ENCODE results near the gene NRCAM.

NRCAM gene

GRCh38 chr7:108374899-108375298 lies 81.3 kb downstream of the NRCAM start:
- TF ChIP-seq FOXK2 (IDR thresholded peaks at IDR 0.05) (no peak), ARNT (IDR thresholded peaks at IDR 0.05) (no peak), FOXA1 (IDR thresholded peaks at IDR 0.05) (no peak), SP1 (IDR thresholded peaks at IDR 0.05) (no peak), ZNF384 (IDR thresholded peaks at IDR 0.05) (no peak), BHLHE40 (IDR thresholded peaks at IDR 0.05; ENCODE audit: borderline replicate concordance) (no peak), ELF4 (IDR thresholded peaks at IDR 0.05) (no peak), NFRKB (IDR thresholded peaks at IDR 0.05) (no peak), TARDBP (IDR thresholded peaks at IDR 0.05) (no peak), L3MBTL2 (conservative IDR thresholded peaks at IDR 0.05) (no peak), PKNOX1 (IDR thresholded peaks at IDR 0.05) (no peak), CTBP1 (IDR thresholded peaks at IDR 0.05; ENCODE audit: borderline replicate concordance) (no peak), SUZ12 (IDR thresholded peaks at IDR 0.05) (no peak)
- POLR2A ChIA-PET, result no interaction called here
- DNase-seq (ENCODE audit: extremely low spot score), result no peak
- CTCF ChIA-PET, result interaction anchor here (0.5 to 1.5 kb wide), 2 partner anchors 10 to 22 kb away, joined by 4 read pairs; no protein-coding TSS in a partner anchor

- ChIA-PET POLR2A (no interaction called here), CTCF (no interaction called here)
- TF ChIP-seq FOXA1 (IDR thresholded peaks at IDR 0.05), result no peak
- TF ChIP-seq HDGF (IDR thresholded peaks at IDR 0.05; ENCODE audit: borderline replicate concordance), result no peak
- no peak for TF ChIP-seq L3MBTL2 (conservative IDR thresholded peaks at IDR 0.05)
- TF ChIP-seq LEF1 (IDR thresholded peaks at IDR 0.05; ENCODE audit: borderline replicate concordance), result no peak
- TF ChIP-seq BHLHE40 (IDR thresholded peaks at IDR 0.05; ENCODE audit: borderline replicate concordance), result no peak
- no peak for TF ChIP-seq FOXM1 (IDR thresholded peaks at IDR 0.05; ENCODE audit: borderline replicate concordance)
- TF ChIP-seq SUZ12 (IDR thresholded peaks at IDR 0.05), result no peak
- no peak for TF ChIP-seq ZNF384 (IDR thresholded peaks at IDR 0.05)
- no peak for TF ChIP-seq PKNOX1 (IDR thresholded peaks at IDR 0.05)
- no peak for TF ChIP-seq NFRKB (IDR thresholded peaks at IDR 0.05)
- TF ChIP-seq ARNT (IDR thresholded peaks at IDR 0.05), result no peak
- no peak for TF ChIP-seq SP1 (IDR thresholded peaks at IDR 0.05)
- TF ChIP-seq TARDBP (IDR thresholded peaks at IDR 0.05), result no peak
- no peak for TF ChIP-seq FOXK2 (IDR thresholded peaks at IDR 0.05)
- TF ChIP-seq ELF4 (IDR thresholded peaks at IDR 0.05), result no peak
- no peak for TF ChIP-seq CTBP1 (IDR thresholded peaks at IDR 0.05; ENCODE audit: borderline replicate concordance)
- no peak for DNase-seq (ENCODE audit: extremely low spot score)
Observed at GRCh38 chr7:108372618-108373017, 83.6 kb downstream of the NRCAM start.

GRCh38 chr7:108370616-108371015 lies 85.6 kb downstream of the NRCAM start:
- TF ChIP-seq L3MBTL2 (conservative IDR thresholded peaks at IDR 0.05) (no peak), TARDBP (IDR thresholded peaks at IDR 0.05) (no peak), HDGF (IDR thresholded peaks at IDR 0.05; ENCODE audit: borderline replicate concordance) (no peak), BHLHE40 (IDR thresholded peaks at IDR 0.05; ENCODE audit: borderline replicate concordance) (no peak), NFRKB (IDR thresholded peaks at IDR 0.05) (no peak), FOXM1 (IDR thresholded peaks at IDR 0.05; ENCODE audit: borderline replicate concordance) (no peak), LEF1 (IDR thresholded peaks at IDR 0.05; ENCODE audit: borderline replicate concordance) (no peak), ELF4 (IDR thresholded peaks at IDR 0.05) (no peak), CTBP1 (IDR thresholded peaks at IDR 0.05; ENCODE audit: borderline replicate concordance) (no peak), FOXK2 (IDR thresholded peaks at IDR 0.05) (no peak), PKNOX1 (IDR thresholded peaks at IDR 0.05) (no peak), SP1 (IDR thresholded peaks at IDR 0.05) (no peak), ZNF384 (IDR thresholded peaks at IDR 0.05) (no peak), SUZ12 (IDR thresholded peaks at IDR 0.05) (no peak), FOXA1 (IDR thresholded peaks at IDR 0.05) (no peak), ARNT (IDR thresholded peaks at IDR 0.05) (no peak)
- DNase-seq (ENCODE audit: extremely low spot score), result no peak
- ChIA-PET POLR2A (no interaction called here), CTCF (no interaction called here)

GRCh38 chr7:108368466-108368865 lies 87.8 kb downstream of the NRCAM start:
- ChIA-PET CTCF (no interaction called here), POLR2A (no interaction called here)
- TF ChIP-seq L3MBTL2 (conservative IDR thresholded peaks at IDR 0.05), result no peak
- TF ChIP-seq HDGF (IDR thresholded peaks at IDR 0.05; ENCODE audit: borderline replicate concordance), result no peak
- no peak for TF ChIP-seq ARNT (IDR thresholded peaks at IDR 0.05)
- no peak for DNase-seq (ENCODE audit: extremely low spot score)

GRCh38 chr7:108367946-108368345 lies 88.3 kb downstream of the NRCAM start:
- no peak for DNase-seq (ENCODE audit: extremely low spot score)
- ChIA-PET CTCF (no interaction called here), POLR2A (no interaction called here)
- TF ChIP-seq HDGF (IDR thresholded peaks at IDR 0.05; ENCODE audit: borderline replicate concordance) (no peak), BHLHE40 (IDR thresholded peaks at IDR 0.05; ENCODE audit: borderline replicate concordance) (no peak), FOXA1 (IDR thresholded peaks at IDR 0.05) (no peak), NFRKB (IDR thresholded peaks at IDR 0.05) (no peak), FOXM1 (IDR thresholded peaks at IDR 0.05; ENCODE audit: borderline replicate concordance) (no peak), SP1 (IDR thresholded peaks at IDR 0.05) (no peak)

GRCh38 chr7:108367314-108367713 lies 88.9 kb downstream of the NRCAM start:
- ChIA-PET POLR2A (no interaction called here), CTCF (interaction anchor here (0.5 kb wide), 1 partner anchor 16 kb away, joined by 3 read pairs; no protein-coding TSS in a partner anchor)
- DNase-seq (ENCODE audit: extremely low spot score), result no peak
- TF ChIP-seq SUZ12 (IDR thresholded peaks at IDR 0.05), result no peak
- no peak for TF ChIP-seq BHLHE40 (IDR thresholded peaks at IDR 0.05; ENCODE audit: borderline replicate concordance)
- TF ChIP-seq CTBP1 (IDR thresholded peaks at IDR 0.05; ENCODE audit: borderline replicate concordance), result no peak
- no peak for TF ChIP-seq NFRKB (IDR thresholded peaks at IDR 0.05)
- no peak for TF ChIP-seq PKNOX1 (IDR thresholded peaks at IDR 0.05)
- TF ChIP-seq SP1 (IDR thresholded peaks at IDR 0.05), result no peak
- TF ChIP-seq FOXM1 (IDR thresholded peaks at IDR 0.05; ENCODE audit: borderline replicate concordance), result no peak
- TF ChIP-seq L3MBTL2 (conservative IDR thresholded peaks at IDR 0.05), result no peak
- no peak for TF ChIP-seq FOXK2 (IDR thresholded peaks at IDR 0.05)
- TF ChIP-seq FOXA1 (IDR thresholded peaks at IDR 0.05), result no peak
- no peak for TF ChIP-seq TARDBP (IDR thresholded peaks at IDR 0.05)
- TF ChIP-seq ELF4 (IDR thresholded peaks at IDR 0.05), result no peak
- TF ChIP-seq ARNT (IDR thresholded peaks at IDR 0.05), result no peak
- no peak for TF ChIP-seq LEF1 (IDR thresholded peaks at IDR 0.05; ENCODE audit: borderline replicate concordance)
- TF ChIP-seq ZNF384 (IDR thresholded peaks at IDR 0.05), result no peak
- no peak for TF ChIP-seq HDGF (IDR thresholded peaks at IDR 0.05; ENCODE audit: borderline replicate concordance)
